GM18526 (cell line): Measurements from ENCODE around the gene CST5.

Source experiments
- POLR2A ChIP-seq: IDR thresholded peaks from 3 replicates; pipeline ENCODE4 v1.6.1; 2011; ENCODE audit not compliant: insufficient read length; ENCODE audit errors: extremely low read depth

Gene CST5, protein sequence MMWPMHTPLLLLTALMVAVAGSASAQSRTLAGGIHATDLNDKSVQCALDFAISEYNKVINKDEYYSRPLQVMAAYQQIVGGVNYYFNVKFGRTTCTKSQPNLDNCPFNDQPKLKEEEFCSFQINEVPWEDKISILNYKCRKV

DNA sequence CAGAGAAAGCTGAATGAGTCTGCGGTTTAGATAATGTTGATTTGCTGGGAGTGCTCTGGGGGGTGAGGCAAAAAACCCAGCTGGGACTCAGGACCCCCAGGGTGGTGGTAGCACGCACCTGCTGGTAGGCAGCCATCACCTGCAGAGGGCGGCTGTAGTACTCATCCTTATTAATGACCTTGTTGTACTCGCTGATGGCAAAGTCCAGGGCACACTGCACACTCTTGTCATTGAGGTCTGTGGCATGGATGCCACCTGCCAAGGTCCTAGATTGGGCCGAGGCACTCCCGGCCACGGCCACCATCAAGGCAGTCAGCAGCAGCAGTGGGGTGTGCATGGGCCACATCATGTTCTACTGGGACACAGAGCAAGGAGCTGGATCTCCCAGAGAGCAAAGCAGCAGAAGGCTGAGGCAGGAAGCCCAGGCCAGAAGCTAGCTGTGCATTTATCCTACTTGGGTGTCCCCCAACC is at the start of gene CST5:
CST5 (minus strand) TSS at position 421 of the 471 bp plus-strand sequence; CDS start at position 349, 72 bp downstream.
- TF ChIP-seq POLR2A: no peak

DNA sequence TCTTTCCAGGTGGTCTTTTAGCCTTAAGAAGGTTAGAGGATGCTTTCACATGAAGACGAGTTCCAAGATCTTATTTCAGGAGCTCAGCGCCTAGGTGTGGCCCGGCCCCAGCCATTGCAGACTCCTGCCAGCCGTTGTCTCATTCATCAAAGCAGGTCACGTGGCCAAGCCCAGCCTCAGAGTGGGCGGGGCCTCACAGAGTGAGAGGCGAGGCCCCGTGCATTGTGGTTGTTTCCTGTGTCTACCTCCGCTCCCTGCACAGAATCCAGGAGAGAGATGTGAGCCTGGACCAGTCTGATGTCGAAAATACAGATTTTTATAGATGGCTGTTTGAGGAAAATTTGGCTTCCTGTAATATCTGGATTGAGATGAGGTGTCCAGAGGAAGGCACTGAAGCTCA is 49.2 kb upstream of the CST5 start:
- TF ChIP-seq POLR2A: no peak

DNA sequence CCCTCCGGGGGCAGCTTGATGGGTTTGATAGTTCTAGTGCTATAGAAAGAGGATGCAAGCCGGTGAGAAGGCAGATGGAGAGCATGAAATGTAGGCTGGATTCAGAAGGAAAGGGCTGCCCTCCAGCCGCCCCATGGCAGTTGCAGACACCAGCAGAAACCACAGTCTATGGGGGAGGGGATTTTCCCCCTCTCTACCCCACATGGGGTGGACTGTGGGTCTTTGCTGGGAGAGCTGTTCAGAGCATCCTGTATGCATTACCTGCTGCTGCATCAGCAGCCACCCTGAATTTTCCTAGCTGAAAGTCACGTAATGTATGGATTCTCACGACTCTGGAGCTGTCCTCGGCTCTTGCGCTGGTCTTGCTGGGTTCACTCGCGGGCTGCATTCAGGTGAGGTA is 48.8 kb upstream of the CST5 start:
- TF ChIP-seq POLR2A: no peak

DNA sequence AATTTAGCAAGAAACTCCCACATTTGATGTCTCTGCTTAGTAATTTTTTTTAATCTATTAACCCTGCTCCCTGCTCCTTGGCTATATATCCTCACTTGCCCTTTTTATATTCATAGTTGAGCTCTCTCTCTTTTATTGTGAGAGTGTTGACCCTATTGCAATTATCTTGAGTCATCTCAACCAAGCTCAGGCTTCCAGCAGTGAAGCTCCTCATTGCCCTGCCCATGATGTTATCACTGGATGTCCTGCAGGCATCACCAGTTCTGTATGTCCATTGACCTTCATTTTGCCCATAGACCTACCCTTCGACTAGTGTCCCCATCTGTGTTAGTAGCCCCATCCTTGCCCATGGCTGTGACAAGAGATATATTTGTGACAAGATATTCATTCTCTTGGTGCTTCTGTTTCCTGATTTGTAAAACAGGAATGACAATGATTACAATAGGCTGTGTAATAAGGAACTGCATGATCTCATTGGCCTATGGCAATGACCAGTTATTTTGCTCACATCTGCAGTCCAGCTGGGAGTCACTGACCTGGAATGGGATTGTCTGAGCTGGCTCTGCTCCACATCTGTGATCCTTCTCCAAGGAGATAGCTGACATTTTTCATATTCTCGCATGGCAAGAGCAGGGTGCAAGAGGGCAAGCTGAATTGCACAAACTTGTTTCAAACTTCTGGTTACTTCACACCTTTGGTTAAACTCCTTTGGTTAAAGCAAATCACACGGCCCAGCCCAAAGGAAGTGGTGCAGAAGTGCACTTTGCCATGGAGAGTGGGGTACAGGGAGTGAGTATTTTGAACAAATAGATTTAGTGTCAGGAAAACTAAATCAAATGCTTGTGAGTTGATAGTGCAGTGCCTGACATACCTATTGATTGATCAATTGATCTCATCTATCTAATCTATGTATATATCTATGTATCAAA is 47.7 kb upstream of the CST5 start:
- TF ChIP-seq POLR2A: no peak

DNA sequence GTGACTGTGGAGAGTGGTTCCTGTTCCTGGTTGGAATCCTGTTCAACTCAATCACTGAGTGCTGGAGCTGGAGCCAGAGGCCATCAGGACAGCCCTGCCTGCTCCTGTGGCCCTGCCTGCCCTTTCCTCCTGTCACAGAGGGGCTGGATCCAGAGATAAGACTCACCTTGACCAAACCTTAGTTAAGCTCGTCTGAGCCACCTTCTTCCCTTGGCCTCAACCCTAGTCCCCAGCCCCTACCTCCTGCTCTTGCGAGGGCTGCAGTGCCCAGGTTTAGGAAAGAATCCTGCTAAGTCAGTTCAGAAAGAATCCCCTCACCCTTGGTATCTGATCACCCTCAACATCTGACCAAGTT is 47.0 kb upstream of the CST5 start:
- no peak for TF ChIP-seq POLR2A

DNA sequence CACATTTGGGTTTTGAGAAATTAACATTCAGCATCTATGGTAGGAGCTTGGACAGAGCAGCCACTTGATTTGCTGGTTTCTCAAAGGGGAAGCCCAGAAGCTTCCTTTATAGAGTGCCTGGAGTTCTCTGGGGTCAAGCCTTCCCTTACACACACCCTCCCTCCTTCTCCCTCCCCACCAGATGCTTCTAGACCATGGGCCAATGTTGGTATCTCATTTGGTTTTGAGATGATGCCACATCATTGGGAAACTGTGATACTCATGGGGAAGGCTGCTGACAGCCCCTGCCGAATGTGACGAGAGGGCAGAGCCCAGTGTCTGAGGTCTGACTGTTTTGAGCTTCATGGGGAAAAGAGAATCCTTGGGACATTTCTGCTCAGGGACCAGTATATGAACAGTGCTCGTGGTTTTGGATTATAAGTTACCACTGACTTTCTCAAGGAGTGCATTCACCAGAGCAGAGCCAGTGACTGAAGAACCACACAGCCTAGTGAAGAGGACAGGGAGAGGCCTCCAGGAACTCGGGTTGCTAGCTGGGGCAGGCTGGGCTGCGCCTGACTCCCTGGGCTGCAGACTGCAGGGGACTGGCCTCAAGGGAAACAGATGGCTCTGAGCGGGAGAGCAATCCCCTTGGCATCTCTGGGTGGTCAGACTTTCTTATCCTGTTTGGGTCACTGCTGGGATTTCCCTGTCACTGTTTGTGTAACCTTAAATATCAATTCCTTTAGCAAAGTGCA is 46.4 kb upstream of the CST5 start:
- TF ChIP-seq POLR2A: no peak

DNA sequence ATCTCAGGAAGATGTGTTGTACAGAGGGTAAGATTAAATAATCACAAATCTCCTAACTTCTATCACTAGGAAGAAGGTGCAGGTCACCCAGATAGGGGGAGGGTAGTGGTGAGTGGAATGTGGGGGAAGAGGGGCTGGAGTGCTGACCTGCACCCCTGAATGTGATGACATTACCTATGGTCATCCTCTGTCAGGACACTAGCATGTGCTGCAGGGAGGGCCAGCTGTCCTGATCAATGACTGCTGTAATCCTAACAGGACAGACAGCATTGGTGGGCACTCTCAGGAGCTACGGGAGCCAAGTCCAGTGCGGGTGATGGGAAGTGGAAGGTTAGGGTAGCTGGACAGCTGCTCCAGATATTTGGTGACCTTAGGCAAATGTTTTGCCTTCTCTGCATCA is 45.2 kb upstream of the CST5 start:
- TF ChIP-seq POLR2A: no peak

DNA sequence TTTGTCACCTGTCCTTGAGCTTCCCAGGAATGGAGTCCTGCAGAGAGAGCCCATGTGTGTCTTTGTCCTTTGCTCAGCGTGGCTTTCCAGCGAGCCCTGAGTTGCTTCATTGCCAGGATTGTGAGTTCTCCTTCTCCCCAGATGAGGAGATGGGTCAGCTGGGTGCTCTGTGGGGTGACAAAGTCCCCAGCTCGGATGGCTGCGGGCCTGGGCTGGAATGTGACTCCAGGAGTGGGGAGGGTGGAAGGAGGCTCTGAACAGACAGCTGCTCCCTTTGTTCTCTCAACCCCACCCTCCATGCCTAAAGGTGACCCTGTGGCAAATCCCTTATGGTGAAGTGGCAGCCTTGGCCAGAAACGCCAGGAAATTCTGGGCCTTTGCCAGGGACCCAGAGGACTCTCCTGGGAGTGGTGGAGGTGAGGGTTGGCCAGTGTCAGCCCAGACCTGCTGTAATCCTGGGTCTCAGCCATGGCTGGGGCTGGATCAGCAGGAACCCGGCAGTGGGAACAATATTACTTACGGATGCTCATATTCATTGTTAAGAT is 44.4 kb upstream of the CST5 start:
- TF ChIP-seq POLR2A: no peak

DNA sequence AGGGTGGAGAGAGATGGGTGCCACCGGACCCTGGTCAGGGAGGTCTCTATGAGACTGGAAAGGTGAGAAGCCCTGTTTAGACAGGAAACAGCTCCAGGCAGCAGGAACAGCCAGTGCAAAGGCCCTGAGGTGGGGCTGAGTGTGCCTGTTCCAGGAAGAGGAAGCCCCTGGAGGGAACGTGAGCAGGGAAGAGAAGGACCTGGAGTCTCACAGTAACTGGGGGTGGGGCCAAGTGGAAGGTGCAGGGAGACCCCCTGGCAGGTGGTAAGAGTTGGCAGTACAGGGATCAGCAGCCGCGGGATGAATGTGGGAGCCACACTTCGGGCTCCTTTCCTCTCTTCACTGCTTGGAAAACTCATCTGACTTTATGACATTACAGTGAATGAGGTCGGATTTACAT is 43.8 kb upstream of the CST5 start:
- no peak for TF ChIP-seq POLR2A

DNA sequence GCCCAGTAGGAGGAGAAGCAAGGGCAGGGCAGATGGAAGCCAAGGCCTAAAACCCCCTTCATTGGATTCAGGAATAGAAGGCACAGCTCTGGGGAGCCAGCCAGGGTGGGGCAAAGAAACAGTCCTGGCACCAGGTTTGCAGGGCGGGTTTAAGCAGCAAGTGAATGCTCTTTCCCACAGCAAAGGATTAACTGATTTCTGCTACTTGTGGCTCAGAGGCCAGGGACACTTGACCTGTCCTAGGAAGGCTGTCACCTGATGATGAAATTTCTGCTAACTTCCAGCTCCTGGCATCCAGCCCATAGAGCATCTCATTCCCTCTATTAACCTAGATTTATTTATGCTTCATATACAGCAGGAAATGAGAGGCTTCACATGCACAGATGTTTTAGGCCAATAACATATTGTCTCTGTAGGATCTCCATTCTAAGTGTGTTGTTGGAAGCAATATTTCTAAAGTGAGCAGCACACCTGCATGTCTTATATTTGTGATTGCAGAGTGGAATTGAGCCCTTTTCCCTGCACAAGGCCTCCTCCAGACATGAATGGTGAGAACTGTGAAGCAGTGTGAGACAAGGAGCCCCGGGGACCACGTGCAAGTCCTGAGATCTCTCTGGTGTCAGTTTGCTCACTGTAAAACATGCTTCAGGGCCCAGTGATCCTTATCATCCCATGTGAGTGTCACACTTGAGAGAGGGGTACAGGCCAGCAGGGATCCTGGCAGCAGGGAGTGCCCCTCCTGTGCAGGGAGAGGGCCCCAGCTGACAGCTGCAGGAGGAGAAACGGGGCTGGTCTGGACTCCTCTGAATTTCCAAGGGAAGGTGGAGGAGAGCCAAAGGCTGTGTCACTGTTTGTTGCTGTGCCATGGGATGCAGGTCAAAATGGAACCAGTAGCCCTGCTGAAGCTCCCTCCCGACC is 41.1 kb upstream of the CST5 start:
- no peak for TF ChIP-seq POLR2A

DNA sequence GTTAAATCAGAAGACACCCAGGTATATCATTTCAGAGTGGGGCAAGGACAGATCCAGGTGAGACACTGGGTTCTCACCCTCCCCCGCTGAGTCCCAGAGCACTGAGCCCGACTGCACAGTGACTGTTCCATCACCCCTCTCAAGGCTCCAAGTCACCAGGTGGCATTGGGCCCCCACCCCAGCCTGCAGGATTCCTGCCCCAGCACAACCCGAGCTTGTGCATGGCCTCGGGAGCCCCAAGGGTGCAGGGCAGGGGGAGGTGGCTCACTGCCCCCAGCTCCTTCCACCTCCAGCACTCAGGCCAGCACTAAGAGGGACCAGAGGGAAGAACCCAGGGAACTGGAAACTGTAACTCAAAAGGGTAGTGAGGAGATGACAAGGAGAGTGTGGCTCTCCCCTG is 39.3 kb upstream of the CST5 start:
- no peak for TF ChIP-seq POLR2A

DNA sequence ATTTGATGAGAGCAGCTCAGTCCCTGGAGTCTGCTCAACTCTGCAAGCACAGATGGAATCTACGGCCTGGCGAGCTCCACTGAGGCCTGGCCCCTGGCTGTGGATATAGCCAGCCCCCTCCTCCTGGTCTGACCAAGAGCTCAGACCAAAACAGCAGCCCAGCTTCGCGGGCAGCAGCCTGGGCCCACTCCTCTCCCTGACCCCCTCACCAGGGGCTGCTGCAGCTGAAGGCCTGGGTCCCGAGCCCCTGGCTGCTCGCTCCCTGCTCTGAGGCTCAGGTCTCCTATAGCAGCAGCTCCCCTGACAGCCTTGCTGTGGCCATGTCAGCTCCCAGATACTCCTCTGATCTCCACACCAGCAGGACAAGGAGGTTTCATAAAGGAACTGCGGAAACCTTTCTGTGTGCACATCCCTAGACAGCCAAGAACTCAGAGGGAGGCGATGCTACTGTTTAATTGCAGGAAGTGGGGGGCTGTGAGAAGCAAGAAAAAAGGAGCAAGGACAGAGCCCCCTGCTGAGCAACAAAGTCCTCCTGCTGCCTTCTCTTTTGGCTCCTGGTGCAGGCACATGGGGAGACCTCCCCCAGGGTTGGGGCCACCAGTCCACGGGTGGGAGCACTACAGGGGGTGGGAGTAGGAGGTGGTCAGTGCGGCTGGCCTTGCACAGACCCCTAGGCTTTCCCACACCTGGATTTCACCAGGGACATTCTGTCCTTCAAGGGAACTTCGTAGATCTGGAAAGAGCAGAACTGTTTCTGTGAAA is 38.7 kb upstream of the CST5 start:
- no peak for TF ChIP-seq POLR2A

DNA sequence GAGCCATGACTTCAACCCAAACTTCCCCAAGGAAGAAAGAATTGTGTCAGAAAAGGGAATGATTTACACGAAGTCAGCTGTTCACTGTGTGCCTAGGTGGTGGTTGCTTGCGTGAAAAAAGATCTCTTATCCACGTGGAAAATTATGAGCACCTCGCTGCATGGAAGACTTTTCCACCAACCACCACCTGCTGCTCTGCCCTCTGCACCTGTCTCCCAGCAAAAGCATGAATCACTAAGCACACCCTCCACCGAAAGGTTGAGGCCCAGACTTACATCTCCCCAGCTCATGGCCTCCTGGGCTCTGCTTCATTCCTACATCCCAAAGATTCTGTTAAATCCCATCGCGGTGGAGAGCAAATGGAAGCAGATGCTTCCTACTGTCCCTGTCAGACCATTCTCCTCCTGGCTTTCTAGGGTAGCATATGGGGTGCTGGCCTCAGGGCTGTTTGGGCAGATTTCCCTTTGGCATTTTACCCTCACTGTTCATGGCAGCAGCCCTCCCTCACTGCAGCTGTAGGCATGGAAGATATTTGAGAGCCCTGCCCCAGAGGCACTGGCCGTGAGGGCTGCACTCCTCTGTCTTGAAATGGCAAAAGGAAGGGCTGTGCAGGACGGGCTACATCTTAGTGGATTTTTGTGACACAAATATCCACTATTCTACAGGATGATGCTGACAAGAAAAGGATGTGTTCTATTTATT is 37.6 kb upstream of the CST5 start:
- TF ChIP-seq POLR2A: no peak

DNA sequence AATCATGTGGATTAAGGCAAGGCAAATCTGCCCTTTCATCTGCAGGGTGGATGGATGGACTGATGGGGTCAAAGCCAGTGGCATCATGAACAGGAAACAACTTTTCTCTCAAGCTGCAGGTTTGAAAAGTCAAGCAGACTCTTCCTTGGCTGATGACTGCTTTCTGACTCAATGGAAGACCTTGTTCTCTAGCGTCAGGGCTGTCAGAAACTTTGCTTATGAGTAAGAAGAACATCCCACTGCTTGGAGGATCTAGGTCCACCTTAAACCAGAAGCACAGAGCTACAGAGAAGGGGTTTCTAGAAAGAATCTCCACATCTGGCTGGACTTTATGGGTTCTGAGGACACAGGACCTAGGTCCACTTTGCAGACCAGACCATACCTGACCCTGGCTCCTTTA is 36.3 kb upstream of the CST5 start:
- TF ChIP-seq POLR2A: no peak

DNA sequence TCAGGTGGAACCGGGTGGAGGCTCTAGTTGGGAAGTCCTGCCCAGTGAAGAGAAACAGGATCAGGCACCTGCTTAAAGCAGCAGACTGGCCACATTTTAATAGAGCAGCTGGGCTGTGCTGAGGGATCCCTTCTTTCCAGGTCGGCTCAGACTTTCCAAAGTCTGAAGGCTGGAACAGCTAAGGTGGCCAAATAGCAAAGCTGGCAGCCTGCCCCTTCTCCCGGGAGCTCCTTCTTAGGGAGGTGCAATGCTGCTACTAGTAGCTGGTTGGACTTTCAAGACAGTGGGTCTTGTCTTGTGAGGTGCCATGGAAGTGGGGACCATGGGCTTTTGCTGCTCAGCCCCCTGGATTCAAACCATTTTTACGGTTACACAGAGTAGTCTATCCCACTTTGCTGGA is 30.7 kb upstream of the CST5 start:
- no peak for TF ChIP-seq POLR2A
